SK-N-SH (cell line): Measurements from ENCODE around the gene SPEG. TPM values are rescaled to one million over a fixed set of nuclear protein-coding genes. Genes with fewer than 3 reads are reported as not detected.

Source experiments
- CTCF ChIA-PET: fragments of 300-600, 350-600 bp; formaldehyde crosslinking; extraction: SDS; loops from one replicate; lab custom pipeline; 2021; lab: Yijun Ruan, JAX
- POLR2A ChIA-PET: fragments of 350-600 bp; sonication (Branson Sonifier 250); formaldehyde crosslinking; extraction: SDS; loops from one replicate; lab custom pipeline; 2020; ENCODE audit warnings: antibody characterized with exemption, inconsistent platforms; lab: Yijun Ruan, JAX
- DNase-seq: peaks from one replicate; pipeline ENCODE4 v3.0.0; 2012
- H2AFZ ChIP-seq: fragments of 200-600 bp; sonication (generic); 2 replicates; pipeline ENCODE4 v1.8.1; 2016; ENCODE audit warnings: antibody characterized with exemption, mild to moderate bottlenecking, low read depth
- H3F3A ChIP-seq: fragments of 200-600 bp; sonication (generic); replicated peaks from 2 replicates; pipeline ENCODE3; 2016; ENCODE audit warnings: antibody characterized with exemption, mild to moderate bottlenecking; ENCODE audit not compliant: insufficient read depth
- H3K27ac ChIP-seq, 2 experiments: fragments of 200-500 bp in 1 of 2; fragments of 200-600 bp in 1 of 2; sonication (Bioruptor generic) in 1 of 2; sonication (generic), shearing (Covaris generic) in 1 of 2; 2 replicates each; pipeline versions ENCODE4 v1.5.1 to v1.6.1; 2014 to 2016; ENCODE audit warnings: low read depth in 2 of 2, inconsistent platforms in 1 of 2, low read length in 1 of 2, mild to moderate bottlenecking in 1 of 2, mixed read lengths in 1 of 2
- H3K27me3 ChIP-seq: fragments of 200-600 bp; sonication (generic), shearing (Covaris generic); 2 replicates; pipeline ENCODE4 v1.6.1; 2016; ENCODE audit warnings: mixed run types; ENCODE audit not compliant: insufficient read depth
- H3K36me3 ChIP-seq, 2 experiments: fragments of 200-500 bp in 1 of 2; fragments of 200-600 bp in 1 of 2; sonication (Bioruptor generic) in 1 of 2; sonication (generic) in 1 of 2; replicated peaks in 1 of 2; 2 replicates each; pipeline versions ENCODE3 to v1.5.1; 2014 to 2016; ENCODE audit warnings: low read length in 1 of 2, mild to moderate bottlenecking in 1 of 2; ENCODE audit not compliant: insufficient read depth in 2 of 2, control insufficient read depth in 1 of 2
- H3K4me1 ChIP-seq, 2 experiments: fragments of 200-500 bp in 1 of 2; fragments of 200-600 bp in 1 of 2; sonication (Bioruptor generic) in 1 of 2; sonication (generic), shearing (Covaris generic) in 1 of 2; 2 replicates each; pipeline versions ENCODE4 v1.5.1 to v1.6.1; 2014 to 2016; ENCODE audit warnings: low read depth in 1 of 2, low read length in 1 of 2, mixed run types in 1 of 2; ENCODE audit not compliant: insufficient read depth in 2 of 2, control insufficient read depth in 1 of 2
- H3K4me2 ChIP-seq: fragments of 200-600 bp; sonication (generic), shearing (Covaris generic); 2 replicates; pipeline ENCODE4 v1.6.1; 2017; ENCODE audit warnings: mixed run types
- H3K4me3 ChIP-seq, 2 experiments: fragments of 200-500 bp in 1 of 2; fragments of 200-600 bp in 1 of 2; sonication (Bioruptor generic) in 1 of 2; sonication (generic), shearing (Covaris generic) in 1 of 2; 2 replicates each; pipeline versions ENCODE4 v1.5.1 to v1.8.1; 2014 to 2016; ENCODE audit warnings: low read depth in 2 of 2, inconsistent platforms in 1 of 2, low read length in 1 of 2, mild to moderate bottlenecking in 1 of 2, mixed read lengths in 1 of 2, moderate library complexity in 1 of 2
- H3K79me2 ChIP-seq: fragments of 200-600 bp; sonication (generic); 2 replicates; pipeline ENCODE4 v1.8.1; 2017; ENCODE audit warnings: mild to moderate bottlenecking; ENCODE audit not compliant: insufficient read depth
- H3K9ac ChIP-seq: fragments of 200-600 bp; sonication (generic); 2 replicates; pipeline ENCODE4 v1.6.1; 2017; ENCODE audit warnings: mixed run types
- H3K9me2 ChIP-seq: fragments of 200-600 bp; sonication (generic); 2 replicates; pipeline ENCODE4 v1.6.1; 2017; ENCODE audit warnings: mixed run types
- H3K9me3 ChIP-seq: fragments of 200-600 bp; sonication (generic); 2 replicates; pipeline ENCODE4 v1.6.1; 2017; ENCODE audit warnings: mixed run types, mild to moderate bottlenecking, moderate library complexity
- H4K20me1 ChIP-seq: fragments of 200-600 bp; sonication (generic); 2 replicates; pipeline ENCODE4 v1.6.1; 2017; ENCODE audit warnings: mild to moderate bottlenecking, mixed run types; ENCODE audit not compliant: insufficient read depth
- CHD2 ChIP-seq: fragments of 150-350 bp; IDR thresholded peaks from 2 replicates; pipeline ENCODE4 v1.6.1; 2018; ENCODE audit warnings: low read length; ENCODE audit not compliant: partially characterized antibody
- ELF1 ChIP-seq: IDR thresholded peaks from 2 replicates; pipeline ENCODE4 v1.4.0; 2012
- EP300 ChIP-seq, 2 experiments: IDR thresholded peaks; 2 replicates each; pipeline versions ENCODE4 v1.4.0 to v1.6.1; 2012; ENCODE audit warnings: borderline replicate concordance in 1 of 2, low read depth in 1 of 2, low read length in 1 of 2
- EZH2phosphoT487 ChIP-seq: fragments of 200-600 bp; sonication (generic); IDR thresholded peaks from 2 replicates; pipeline ENCODE4 v1.6.1; 2017; ENCODE audit warnings: low read depth, mixed run types, mild to moderate bottlenecking, antibody characterized with exemption, moderate library complexity, borderline replicate concordance
- FOSL2 ChIP-seq: IDR thresholded peaks from 2 replicates; pipeline ENCODE4 v1.4.0; 2012; ENCODE audit warnings: low read depth, mild to moderate bottlenecking, moderate library complexity, borderline replicate concordance
- FOXJ3 ChIP-seq: sonication (generic); formaldehyde crosslinking; IDR thresholded peaks from 2 replicates; pipeline ENCODE4 v1.5.1; 2020; ENCODE audit warnings: mild to moderate bottlenecking, missing genetic modification reagents
- GATA2 ChIP-seq: sonication (generic); formaldehyde crosslinking; IDR thresholded peaks from 2 replicates; pipeline ENCODE4 v1.5.0; 2020; ENCODE audit warnings: mild to moderate bottlenecking, missing genetic modification reagents
- MXI1 ChIP-seq: IDR thresholded peaks from 2 replicates; pipeline ENCODE4 v1.6.1; 2012; ENCODE audit warnings: mild to moderate bottlenecking, low read depth, low read length, improper control_type of control experiment
- NFIC ChIP-seq: IDR thresholded peaks from 2 replicates; pipeline ENCODE4 v1.4.0; 2012; ENCODE audit warnings: borderline replicate concordance
- POLR2AphosphoS5 ChIP-seq: IDR thresholded peaks from 2 replicates; pipeline ENCODE4 v1.6.1; 2012; ENCODE audit warnings: low read depth, low read length
- RFX5 ChIP-seq: IDR thresholded peaks from 2 replicates; pipeline ENCODE4 v1.6.1; 2012; ENCODE audit warnings: mild to moderate bottlenecking, improper control_type of control experiment, low read length
- SMC3 ChIP-seq: IDR thresholded peaks from 2 replicates; pipeline ENCODE4 v1.6.1; 2012; ENCODE audit warnings: low read depth, low read length, improper control_type of control experiment
- WGBS: methylation state at CpG from one replicate; pipeline ENCODE4 v1.1.6; 2017; ENCODE audit warnings: low lambda C conversion rate; 5-methylcytosine and 5-hydroxymethylcytosine counted together
- polyA plus RNA-seq, 3 experiments: library from polyadenylated mRNA; depleted of rRNA; stranded (reverse); fragments of >200 nt; gene quantifications; 2 replicates each; pipeline ENCODE4 v1.2.3, GENCODE V29; 2012
- TF ChIP-seq, protein P1 (sequence below): IDR thresholded peaks from 2 replicates; pipeline ENCODE4 v1.4.0; 2012; ENCODE audit warnings: low read depth, borderline replicate concordance
- TF ChIP-seq, protein P2 (sequence below): fragments of 150-350 bp; IDR thresholded peaks from 2 replicates; pipeline ENCODE4 v1.6.1; 2016; ENCODE audit warnings: mild to moderate bottlenecking, low read depth, low read length
- TF ChIP-seq, protein P3 (sequence below): IDR thresholded peaks from 2 replicates; pipeline ENCODE4 v1.6.1; 2012; ENCODE audit warnings: mild to moderate bottlenecking, low read depth, low read length, moderate library complexity
- TF ChIP-seq, protein P4 (sequence below): fragments of 200-600 bp; sonication (generic); IDR thresholded peaks from 2 replicates; pipeline ENCODE4 v1.6.1; 2017; ENCODE audit warnings: antibody characterized with exemption, mild to moderate bottlenecking, moderate library complexity

The SPEG gene
- polyA plus RNA-seq, 1 of the 3 experiments (the other 2 are of a cell fraction): 107 TPM

DNA sequence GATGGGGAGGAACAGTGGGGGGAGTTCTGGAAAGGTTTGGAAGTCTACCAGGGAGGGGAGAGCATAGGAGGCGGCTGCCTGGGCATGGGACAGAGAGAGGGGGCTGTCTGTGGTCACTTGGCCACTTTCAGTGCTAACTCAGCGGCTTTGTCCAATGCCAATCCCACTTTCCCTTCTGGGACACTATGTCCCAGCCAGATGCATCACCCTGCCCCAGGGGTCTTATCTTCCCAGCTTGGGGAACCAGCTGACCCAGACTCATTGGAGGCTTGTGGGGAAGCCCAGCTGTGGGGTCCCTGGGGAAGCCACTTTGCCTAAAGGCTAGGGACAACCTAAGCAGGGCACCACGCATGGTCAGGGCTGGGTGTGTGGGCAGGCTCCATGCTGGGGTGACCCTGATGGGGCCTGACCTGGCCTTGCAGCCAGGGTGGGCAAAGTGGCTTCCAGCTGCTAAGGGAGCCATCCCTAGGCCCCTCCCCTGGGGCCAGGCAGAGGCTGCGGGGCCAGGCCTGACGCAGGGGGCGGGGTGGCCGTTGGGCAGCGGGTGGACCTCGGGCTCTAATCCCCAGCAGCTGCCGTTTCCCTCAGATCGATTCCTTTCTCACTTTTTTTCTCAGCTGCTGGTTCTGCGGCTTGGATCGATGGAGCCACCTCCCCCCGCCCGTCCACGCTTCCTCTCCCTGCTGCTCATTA lies 78.0 kb downstream of the SPEG start:
- WGBS: 56% methylated on average over 10 of the region's 16 CpGs
- Histone ChIP-seq H3K4me2 (no peak overlapping the region), H3K79me2 (no peaks in the 10 kb centered on the region), H4K20me1 (no peaks in the 10 kb centered on the region), H3K27me3 (peaks cover 33% of the 10 kb centered on the region), H3K9me2 (no peaks in the 10 kb centered on the region), H3K4me1 (peaks cover 3 to 100% of the 10 kb centered on the region in 2 experiments; a peak in 2 of 4 replicates), H3F3A (no peaks in the 10 kb centered on the region), H3K9ac (no peak overlapping the region), H3K36me3 (no peaks in the 10 kb centered on the region), H3K9me3 (no peaks in the 10 kb centered on the region)
- ChIA-PET POLR2A (interaction anchor here (1.0 to 13.5 kb wide), 4 partner anchors 9 to 14 kb away, joined by 4 to 210 read pairs (median 22); partner anchors contain the start of gene GMPPA), CTCF (interaction anchor here (2.0 to 62.1 kb wide), 3 partner anchors 2 to 53 kb away, joined by 6 to 2824 read pairs (median 2824); partner anchors contain the start of genes ASIC4, CHPF, GMPPA and TMEM198)
- no peak for TF ChIP-seq ELF1
- TF ChIP-seq FOSL2: no peak
- TF ChIP-seq, protein P1, sequence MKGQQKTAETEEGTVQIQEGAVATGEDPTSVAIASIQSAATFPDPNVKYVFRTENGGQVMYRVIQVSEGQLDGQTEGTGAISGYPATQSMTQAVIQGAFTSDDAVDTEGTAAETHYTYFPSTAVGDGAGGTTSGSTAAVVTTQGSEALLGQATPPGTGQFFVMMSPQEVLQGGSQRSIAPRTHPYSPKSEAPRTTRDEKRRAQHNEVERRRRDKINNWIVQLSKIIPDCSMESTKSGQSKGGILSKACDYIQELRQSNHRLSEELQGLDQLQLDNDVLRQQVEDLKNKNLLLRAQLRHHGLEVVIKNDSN: no peak
- TF ChIP-seq GATA2 (CRISPR knock-in tag): peak; percentile 44; the same call in 1 of the 2 replicates
- TF ChIP-seq MXI1: 0 out of 2 replicates have a peak, but pooled peaks have one; percentile 20
- TF ChIP-seq, protein P2, sequence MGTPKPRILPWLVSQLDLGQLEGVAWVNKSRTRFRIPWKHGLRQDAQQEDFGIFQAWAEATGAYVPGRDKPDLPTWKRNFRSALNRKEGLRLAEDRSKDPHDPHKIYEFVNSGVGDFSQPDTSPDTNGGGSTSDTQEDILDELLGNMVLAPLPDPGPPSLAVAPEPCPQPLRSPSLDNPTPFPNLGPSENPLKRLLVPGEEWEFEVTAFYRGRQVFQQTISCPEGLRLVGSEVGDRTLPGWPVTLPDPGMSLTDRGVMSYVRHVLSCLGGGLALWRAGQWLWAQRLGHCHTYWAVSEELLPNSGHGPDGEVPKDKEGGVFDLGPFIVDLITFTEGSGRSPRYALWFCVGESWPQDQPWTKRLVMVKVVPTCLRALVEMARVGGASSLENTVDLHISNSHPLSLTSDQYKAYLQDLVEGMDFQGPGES: no peak
- no peak for TF ChIP-seq EZH2phosphoT487
- TF ChIP-seq RFX5: no peak
- TF ChIP-seq, all 33 proteins: peak for 2
- Histone ChIP-seq H2AFZ (no peak overlapping the region), H3K4me3 (no peak overlapping the region), H3K27ac (peak overlapping the region in 1 of 2 experiments; percentile 96; a peak in 2 of 4 replicates)
- peak; percentile 61 for DNase-seq

DNA sequence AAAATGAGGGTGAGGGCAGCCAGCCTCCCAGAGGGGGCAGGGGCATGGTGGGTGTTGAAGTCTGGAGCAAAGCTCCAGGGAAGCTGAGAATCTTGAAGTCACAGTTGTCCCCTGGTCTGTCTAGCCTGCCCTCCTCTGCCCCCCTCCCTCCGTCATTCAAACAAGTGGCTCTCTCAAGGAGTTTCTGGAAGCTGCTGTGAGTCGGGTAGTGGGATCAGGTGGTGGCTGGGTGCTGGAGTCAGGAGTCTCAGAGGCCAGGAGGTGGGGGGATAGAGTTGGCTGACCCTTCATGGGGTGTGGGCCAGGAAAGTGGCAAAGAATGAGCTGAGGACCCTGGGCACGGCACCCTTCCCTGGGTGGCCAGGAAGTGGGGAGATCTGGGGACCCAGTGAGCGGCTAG lies 79.1 kb downstream of the SPEG start:
- WGBS: 47% methylated on average over 4 of the region's 4 CpGs
- Histone ChIP-seq H2AFZ (no peak overlapping the region), H4K20me1 (no peaks in the 10 kb centered on the region), H3F3A (no peaks in the 10 kb centered on the region), H3K4me1 (peaks cover 0 to 97% of the 10 kb centered on the region in 2 experiments; a peak in 2 of 4 replicates), H3K9me3 (no peaks in the 10 kb centered on the region), H3K4me3 (peak overlapping the region in 1 of 2 experiments; percentile 29; a peak in 1 of 4 replicates), H3K9ac (no peak overlapping the region), H3K79me2 (no peaks in the 10 kb centered on the region), H3K27me3 (peaks cover 33% of the 10 kb centered on the region), H3K36me3 (no peaks in the 10 kb centered on the region), H3K4me2 (peak overlapping the region; percentile 70), H3K9me2 (no peaks in the 10 kb centered on the region), H3K27ac (peak overlapping the region in 1 of 2 experiments; percentile 96; a peak in 2 of 4 replicates)
- ChIA-PET CTCF (interaction anchor here (2.1 to 62.1 kb wide), 4 partner anchors 1 to 111 kb away, joined by 6 to 2824 read pairs (median 1418); partner anchors contain the start of genes ASIC4, CHPF, GMPPA and TMEM198), POLR2A (interaction anchor here (1.0 to 13.5 kb wide), 5 partner anchors 13 to 53 kb away, joined by 3 to 210 read pairs (median 5); partner anchors contain the start of gene GMPPA)
- DNase-seq: no peak
- TF ChIP-seq FOXJ3 (CRISPR knock-in tag) (no peak), POLR2AphosphoS5 (no peak), MXI1 (no peak), FOSL2 (no peak), SMC3 (no peak), NFIC (no peak), GATA2 (CRISPR knock-in tag) (no peak), EP300 (IDR thresholded peaks at IDR 0.05; ENCODE audit: borderline replicate concordance in 1 of 2, low read depth in 1 of 2, low read length in 1 of 2) (no peak), CHD2 (no peak)
- TF ChIP-seq, protein P3, sequence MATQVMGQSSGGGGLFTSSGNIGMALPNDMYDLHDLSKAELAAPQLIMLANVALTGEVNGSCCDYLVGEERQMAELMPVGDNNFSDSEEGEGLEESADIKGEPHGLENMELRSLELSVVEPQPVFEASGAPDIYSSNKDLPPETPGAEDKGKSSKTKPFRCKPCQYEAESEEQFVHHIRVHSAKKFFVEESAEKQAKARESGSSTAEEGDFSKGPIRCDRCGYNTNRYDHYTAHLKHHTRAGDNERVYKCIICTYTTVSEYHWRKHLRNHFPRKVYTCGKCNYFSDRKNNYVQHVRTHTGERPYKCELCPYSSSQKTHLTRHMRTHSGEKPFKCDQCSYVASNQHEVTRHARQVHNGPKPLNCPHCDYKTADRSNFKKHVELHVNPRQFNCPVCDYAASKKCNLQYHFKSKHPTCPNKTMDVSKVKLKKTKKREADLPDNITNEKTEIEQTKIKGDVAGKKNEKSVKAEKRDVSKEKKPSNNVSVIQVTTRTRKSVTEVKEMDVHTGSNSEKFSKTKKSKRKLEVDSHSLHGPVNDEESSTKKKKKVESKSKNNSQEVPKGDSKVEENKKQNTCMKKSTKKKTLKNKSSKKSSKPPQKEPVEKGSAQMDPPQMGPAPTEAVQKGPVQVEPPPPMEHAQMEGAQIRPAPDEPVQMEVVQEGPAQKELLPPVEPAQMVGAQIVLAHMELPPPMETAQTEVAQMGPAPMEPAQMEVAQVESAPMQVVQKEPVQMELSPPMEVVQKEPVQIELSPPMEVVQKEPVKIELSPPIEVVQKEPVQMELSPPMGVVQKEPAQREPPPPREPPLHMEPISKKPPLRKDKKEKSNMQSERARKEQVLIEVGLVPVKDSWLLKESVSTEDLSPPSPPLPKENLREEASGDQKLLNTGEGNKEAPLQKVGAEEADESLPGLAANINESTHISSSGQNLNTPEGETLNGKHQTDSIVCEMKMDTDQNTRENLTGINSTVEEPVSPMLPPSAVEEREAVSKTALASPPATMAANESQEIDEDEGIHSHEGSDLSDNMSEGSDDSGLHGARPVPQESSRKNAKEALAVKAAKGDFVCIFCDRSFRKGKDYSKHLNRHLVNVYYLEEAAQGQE: no peak
- TF ChIP-seq, protein P4, sequence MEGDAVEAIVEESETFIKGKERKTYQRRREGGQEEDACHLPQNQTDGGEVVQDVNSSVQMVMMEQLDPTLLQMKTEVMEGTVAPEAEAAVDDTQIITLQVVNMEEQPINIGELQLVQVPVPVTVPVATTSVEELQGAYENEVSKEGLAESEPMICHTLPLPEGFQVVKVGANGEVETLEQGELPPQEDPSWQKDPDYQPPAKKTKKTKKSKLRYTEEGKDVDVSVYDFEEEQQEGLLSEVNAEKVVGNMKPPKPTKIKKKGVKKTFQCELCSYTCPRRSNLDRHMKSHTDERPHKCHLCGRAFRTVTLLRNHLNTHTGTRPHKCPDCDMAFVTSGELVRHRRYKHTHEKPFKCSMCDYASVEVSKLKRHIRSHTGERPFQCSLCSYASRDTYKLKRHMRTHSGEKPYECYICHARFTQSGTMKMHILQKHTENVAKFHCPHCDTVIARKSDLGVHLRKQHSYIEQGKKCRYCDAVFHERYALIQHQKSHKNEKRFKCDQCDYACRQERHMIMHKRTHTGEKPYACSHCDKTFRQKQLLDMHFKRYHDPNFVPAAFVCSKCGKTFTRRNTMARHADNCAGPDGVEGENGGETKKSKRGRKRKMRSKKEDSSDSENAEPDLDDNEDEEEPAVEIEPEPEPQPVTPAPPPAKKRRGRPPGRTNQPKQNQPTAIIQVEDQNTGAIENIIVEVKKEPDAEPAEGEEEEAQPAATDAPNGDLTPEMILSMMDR: no peak
